GM19397 (cell line): ENCODE measurements around the gene RBMS1.

Experiments
- ATAC-seq: cut with Tn5 transposase; IDR thresholded peaks from one replicate; pipeline ENCODE4 v1.9.1; 2021; ENCODE audit warnings: mild to moderate bottlenecking, moderate library complexity; ENCODE audit not compliant: unreplicated experiment

RBMS1 gene

GRCh38 chr2:160337728-160338127 lies 155.9 kb downstream of the RBMS1 start:
- no peak for ATAC-seq

GRCh38 chr2:160336635-160337034 lies 157.0 kb downstream of the RBMS1 start:
- ATAC-seq, result no peak

GRCh38 chr2:160336105-160336504 lies 157.5 kb downstream of the RBMS1 start:
- no peak for ATAC-seq

GRCh38 chr2:160335441-160335840 lies 158.2 kb downstream of the RBMS1 start:
- no peak for ATAC-seq

GRCh38 chr2:160334028-160334741 lies 159.4 kb downstream of the RBMS1 start:
- ATAC-seq, result no peak

- no peak for ATAC-seq
Measured at GRCh38 chr2:160333324-160334027, 160.1 kb downstream of the RBMS1 start.

- no peak for ATAC-seq
Measured at GRCh38 chr2:160332318-160332717, 161.3 kb downstream of the RBMS1 start.

- no peak for ATAC-seq
Measured at GRCh38 chr2:160331258-160332025, 162.2 kb downstream of the RBMS1 start.

- ATAC-seq, result no peak
Measured at GRCh38 chr2:160328811-160329527, 164.6 kb downstream of the RBMS1 start.

- no peak for ATAC-seq
Measured at GRCh38 chr2:160326786-160327185, 166.8 kb downstream of the RBMS1 start.

- ATAC-seq, result no peak
Measured at GRCh38 chr2:160325418-160325817, 168.2 kb downstream of the RBMS1 start.

GRCh38 chr2:160324917-160325316 lies 168.7 kb downstream of the RBMS1 start:
- ATAC-seq, result no peak

GRCh38 chr2:160324161-160324800 lies 169.3 kb downstream of the RBMS1 start:
- ATAC-seq, result no peak

GRCh38 chr2:160322320-160322719 lies 171.3 kb downstream of the RBMS1 start:
- no peak for ATAC-seq

GRCh38 chr2:160321006-160321405 lies 172.6 kb downstream of the RBMS1 start:
- ATAC-seq, result no peak

- no peak for ATAC-seq
Measured at GRCh38 chr2:160319700-160320099, 173.9 kb downstream of the RBMS1 start.

GRCh38 chr2:160318218-160318617 lies 175.4 kb downstream of the RBMS1 start:
- ATAC-seq, result no peak

GRCh38 chr2:160317181-160318099 lies 176.2 kb downstream of the RBMS1 start:
- no peak for ATAC-seq

GRCh38 chr2:160315337-160315736 lies 178.3 kb downstream of the RBMS1 start:
- ATAC-seq, result no peak
